Glutamatergic neuron (in vitro differentiated cells): ENCODE measurements around the gene SNAP91. TPM values are rescaled to one million over a fixed set of nuclear protein-coding genes. Genes with fewer than 3 reads are reported as not detected.
"Not testable (repeated sequence)": the region's sequence is repeated elsewhere in the genome, so short reads cannot be mapped to it uniquely, and the experiment has no call there.

Experiments
- DNase-seq: peaks from one replicate; pipeline ENCODE4 v3.0.0; 2022
- H3K27ac Mint-ChIP-seq: one replicate; pipeline ENCODE4 v1.8.0; 2020; ENCODE audit warnings: mild to moderate bottlenecking, mixed read lengths, inconsistent platforms; ENCODE audit not compliant: unreplicated experiment
- H3K27me3 Mint-ChIP-seq: one replicate; pipeline ENCODE4 v1.8.0; 2020; ENCODE audit warnings: mild to moderate bottlenecking, moderate library complexity, mixed read lengths, inconsistent platforms; ENCODE audit not compliant: unreplicated experiment
- H3K36me3 Mint-ChIP-seq: one replicate; pipeline ENCODE4 v1.8.0; 2020; ENCODE audit warnings: mild to moderate bottlenecking, mixed read lengths, inconsistent platforms; ENCODE audit not compliant: unreplicated experiment
- H3K4me1 Mint-ChIP-seq: one replicate; pipeline ENCODE4 v1.8.0; 2020; ENCODE audit warnings: mild to moderate bottlenecking, low read depth, mixed read lengths, inconsistent platforms; ENCODE audit not compliant: unreplicated experiment
- H3K4me3 Mint-ChIP-seq: one replicate; pipeline ENCODE4 v1.8.0; 2020; ENCODE audit warnings: mild to moderate bottlenecking, mixed read lengths, inconsistent platforms; ENCODE audit not compliant: unreplicated experiment
- H3K9me3 Mint-ChIP-seq: one replicate; pipeline ENCODE4 v1.8.0; 2020; ENCODE audit warnings: mild to moderate bottlenecking, moderate library complexity, mixed read lengths, inconsistent platforms; ENCODE audit not compliant: unreplicated experiment
- CTCF ChIP-seq: fragments of 200-600 bp; sonication (generic); IDR thresholded peaks from one replicate; pipeline ENCODE4 v1.5.0; 2021; ENCODE audit not compliant: partially characterized antibody, unreplicated experiment
- total RNA-seq: library from RNA; stranded (reverse); fragmentation: NEBNext Ultra II Directional; extraction: Animal tissue kit (Norgen Biotek cat#: 25700); gene quantifications from one replicate; pipeline ENCODE4 v1.2.1, GENCODE V29; 2021; ENCODE audit not compliant: unreplicated experiment

SNAP91 gene
- total RNA-seq, 1 donor from 2014 or later, result 52.4 TPM

GRCh38 chr6:83636800-83637199 is 72.1 kb downstream of the SNAP91 start:
- Mint-ChIP-seq H3K4me1 (peaks cover 8% of the 10 kb centered on the region), H3K36me3 (no peaks in the 10 kb centered on the region), H3K9me3 (no peaks in the 10 kb centered on the region), H3K27me3 (peaks cover 2% of the 10 kb centered on the region), H3K27ac (no peak overlapping the region), H3K4me3 (no peak overlapping the region)
- TF ChIP-seq CTCF, result no peak
- DNase-seq, result no peak

GRCh38 chr6:83633609-83634008 is 75.3 kb downstream of the SNAP91 start:
- Mint-ChIP-seq H3K4me3 (no peak overlapping the region), H3K4me1 (peaks cover 6% of the 10 kb centered on the region), H3K9me3 (no peaks in the 10 kb centered on the region), H3K27me3 (peaks cover 2% of the 10 kb centered on the region), H3K36me3 (peaks cover 6% of the 10 kb centered on the region), H3K27ac (no peak overlapping the region)
- no peak for DNase-seq
- no peak for TF ChIP-seq CTCF

- Mint-ChIP-seq H3K27ac (no peak overlapping the region), H3K27me3 (peaks cover 2% of the 10 kb centered on the region), H3K4me1 (peaks cover 6% of the 10 kb centered on the region), H3K9me3 (no peaks in the 10 kb centered on the region), H3K36me3 (peaks cover 6% of the 10 kb centered on the region), H3K4me3 (no peak overlapping the region)
- TF ChIP-seq CTCF, result no peak
- DNase-seq, result no peak
These were observed 75.8 kb downstream of the SNAP91 start for GRCh38 chr6:83633149-83633548.

GRCh38 chr6:83629908-83630307 is 79.0 kb downstream of the SNAP91 start:
- not testable (repeated sequence) for H3K4me1 Mint-ChIP-seq, H3K27ac Mint-ChIP-seq, H3K36me3 Mint-ChIP-seq, DNase-seq, H3K9me3 Mint-ChIP-seq, H3K27me3 Mint-ChIP-seq, H3K4me3 Mint-ChIP-seq

- TF ChIP-seq CTCF, result peak; percentile 89
- DNase-seq, result no peak
- Mint-ChIP-seq H3K36me3 (no peaks in the 10 kb centered on the region), H3K27me3 (peaks cover 1% of the 10 kb centered on the region), H3K27ac (no peak overlapping the region), H3K4me1 (peaks cover 3% of the 10 kb centered on the region), H3K4me3 (no peak overlapping the region), H3K9me3 (no peaks in the 10 kb centered on the region)
These were observed 93.6 kb downstream of the SNAP91 start for GRCh38 chr6:83615025-83615999.
